Measurements from ENCODE around the gene KIF1A.
"Not testable (repeated sequence)": the region's sequence is repeated elsewhere in the genome, so short reads cannot be mapped to it uniquely, and the experiment has no call there.

The KIF1A gene

DNA sequence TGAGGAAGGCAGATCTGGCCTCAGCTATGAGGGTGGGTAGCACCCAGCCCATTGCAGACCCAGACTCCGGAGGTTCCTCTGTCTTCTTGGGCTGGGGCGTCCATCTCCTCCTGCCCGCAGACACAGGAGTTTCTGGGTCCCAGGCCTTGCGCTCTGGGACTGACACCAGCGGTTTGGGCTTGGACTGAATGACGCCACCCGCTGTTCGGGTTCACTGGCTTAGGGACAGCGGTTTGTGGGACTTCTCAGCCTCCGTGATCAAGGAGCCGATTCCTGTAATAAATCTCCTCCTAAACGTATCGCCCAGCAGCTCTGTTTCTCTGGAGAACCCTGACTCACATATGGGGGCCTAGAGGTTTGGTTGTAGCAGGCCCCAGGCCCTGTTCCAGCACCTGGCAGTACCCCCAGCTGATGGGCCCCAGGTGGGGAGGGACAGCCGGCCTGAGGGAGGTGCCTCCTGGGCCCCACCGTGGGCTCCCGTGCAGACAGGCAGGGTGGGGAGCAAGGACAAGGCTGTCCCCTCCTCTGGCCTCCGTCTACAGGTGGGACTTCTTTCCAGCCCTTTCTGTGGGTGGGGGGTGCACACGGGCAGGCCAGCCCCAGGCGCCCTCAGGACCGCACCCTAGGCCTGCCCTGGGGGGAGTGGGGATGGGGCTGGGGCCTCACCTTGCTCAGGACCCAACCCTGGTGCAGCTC is 132.8 kb downstream of the KIF1A start:
- POLR2A ChIA-PET: no interaction called here
- no peak overlapping the region for H3K4me3 ChIP-seq (ENCODE audit: low read depth, low read length)
- TF ChIP-seq, protein P1, sequence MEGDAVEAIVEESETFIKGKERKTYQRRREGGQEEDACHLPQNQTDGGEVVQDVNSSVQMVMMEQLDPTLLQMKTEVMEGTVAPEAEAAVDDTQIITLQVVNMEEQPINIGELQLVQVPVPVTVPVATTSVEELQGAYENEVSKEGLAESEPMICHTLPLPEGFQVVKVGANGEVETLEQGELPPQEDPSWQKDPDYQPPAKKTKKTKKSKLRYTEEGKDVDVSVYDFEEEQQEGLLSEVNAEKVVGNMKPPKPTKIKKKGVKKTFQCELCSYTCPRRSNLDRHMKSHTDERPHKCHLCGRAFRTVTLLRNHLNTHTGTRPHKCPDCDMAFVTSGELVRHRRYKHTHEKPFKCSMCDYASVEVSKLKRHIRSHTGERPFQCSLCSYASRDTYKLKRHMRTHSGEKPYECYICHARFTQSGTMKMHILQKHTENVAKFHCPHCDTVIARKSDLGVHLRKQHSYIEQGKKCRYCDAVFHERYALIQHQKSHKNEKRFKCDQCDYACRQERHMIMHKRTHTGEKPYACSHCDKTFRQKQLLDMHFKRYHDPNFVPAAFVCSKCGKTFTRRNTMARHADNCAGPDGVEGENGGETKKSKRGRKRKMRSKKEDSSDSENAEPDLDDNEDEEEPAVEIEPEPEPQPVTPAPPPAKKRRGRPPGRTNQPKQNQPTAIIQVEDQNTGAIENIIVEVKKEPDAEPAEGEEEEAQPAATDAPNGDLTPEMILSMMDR (IDR thresholded peaks at IDR 0.05; ENCODE audit: insufficient read depth, low read length, missing control alignments): no peak
- CTCF ChIA-PET: no interaction called here
- no peak for DNase-seq (ENCODE audit: low read depth, low spot score)

DNA sequence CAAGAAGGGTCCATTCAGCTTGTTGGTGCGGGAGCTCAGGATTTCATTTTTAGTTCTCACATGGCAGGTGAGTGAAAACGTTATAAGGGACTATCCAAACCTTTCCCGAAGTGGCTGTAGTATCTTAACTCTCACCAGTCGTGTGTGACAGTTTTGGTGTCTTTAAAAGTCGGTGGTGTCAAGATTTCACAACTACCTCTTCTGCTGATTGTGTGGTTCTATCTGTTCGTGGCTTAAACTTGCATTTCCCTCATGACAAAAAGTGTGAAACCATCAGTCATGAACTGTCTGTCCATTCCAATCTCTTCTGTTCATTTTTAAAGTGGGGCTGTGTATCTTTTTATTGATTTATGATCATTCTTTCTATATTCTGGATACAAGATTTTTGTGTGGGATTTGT is 133.6 kb downstream of the KIF1A start:
- TF ChIP-seq, protein P1 (IDR thresholded peaks at IDR 0.05; ENCODE audit: insufficient read depth, low read length, missing control alignments): no peak
- ChIA-PET POLR2A (no interaction called here), CTCF (no interaction called here)
- no peak overlapping the region for H3K4me3 ChIP-seq (ENCODE audit: low read depth, low read length)
- DNase-seq (ENCODE audit: low read depth, low spot score): no peak

DNA sequence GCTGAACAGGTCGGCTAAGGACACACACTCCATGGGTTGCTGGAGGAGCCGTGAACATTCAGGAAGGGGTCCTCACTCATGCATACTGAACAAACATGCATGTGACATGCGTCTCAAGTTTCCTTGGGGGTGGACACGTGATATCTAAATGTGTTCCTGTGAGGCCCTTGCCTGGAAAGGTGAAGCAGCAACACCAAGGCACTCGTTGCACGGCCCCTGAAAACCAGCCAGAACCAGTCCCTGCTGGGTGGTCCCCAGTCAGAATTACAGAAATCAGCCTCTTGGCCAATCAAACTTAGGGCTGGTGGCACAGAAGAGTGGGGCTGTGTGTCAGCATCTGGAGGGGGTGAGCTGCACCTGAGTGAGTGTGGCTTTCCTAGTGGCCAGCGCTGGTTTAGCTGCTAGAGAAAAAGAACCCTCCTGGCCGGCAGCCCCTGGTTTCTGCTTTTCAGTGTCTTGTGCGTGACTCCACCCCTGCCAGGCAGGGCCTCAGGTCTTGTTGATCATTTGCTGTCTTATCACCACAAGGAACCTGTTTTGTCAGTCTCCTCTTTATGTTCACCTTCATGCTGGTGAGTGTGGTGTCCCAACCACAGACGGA is 134.1 kb downstream of the KIF1A start:
- TF ChIP-seq, protein P1 (IDR thresholded peaks at IDR 0.05; ENCODE audit: insufficient read depth, low read length, missing control alignments): no peak
- no peak overlapping the region for H3K4me3 ChIP-seq (ENCODE audit: low read depth, low read length)
- ChIA-PET POLR2A (no interaction called here), CTCF (no interaction called here)
- DNase-seq (ENCODE audit: low read depth, low spot score): no peak

DNA sequence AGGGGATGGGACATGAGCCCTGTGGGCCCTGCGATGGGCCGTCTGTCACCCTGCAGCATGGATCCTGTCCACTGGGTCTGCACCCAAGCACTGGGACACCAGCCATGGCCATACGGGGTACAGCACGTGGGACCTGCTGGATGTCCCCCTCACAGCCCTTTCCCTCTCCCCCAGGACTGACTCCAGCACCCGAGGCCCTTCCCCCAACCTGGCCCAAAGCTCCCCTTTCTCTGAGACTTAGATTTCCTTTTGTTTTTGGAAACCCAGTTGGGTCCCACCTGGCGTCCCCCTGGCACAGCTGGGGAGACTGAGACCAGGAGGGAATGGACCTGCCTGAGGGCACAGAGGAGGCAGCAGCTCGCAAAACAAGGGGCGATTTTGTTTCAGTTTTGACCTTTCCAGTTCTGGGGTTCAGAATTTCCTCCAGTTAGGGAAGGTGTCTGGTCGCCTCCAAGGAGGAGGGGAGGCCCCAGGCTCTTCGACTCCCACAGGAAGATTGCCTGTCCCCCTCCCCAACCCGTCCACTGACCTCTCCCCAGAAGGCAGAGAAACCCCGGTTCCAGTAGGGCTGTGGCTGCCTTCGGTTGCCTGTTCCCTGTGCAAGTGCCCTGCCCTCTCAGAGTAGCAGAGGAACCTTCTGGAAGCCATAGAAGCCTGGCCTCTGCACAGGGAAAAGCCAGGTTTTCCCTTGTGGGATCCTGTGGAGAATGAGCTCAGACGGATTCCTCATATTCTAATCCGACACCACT is 135.9 kb downstream of the KIF1A start:
- POLR2A ChIA-PET; DNase-seq (ENCODE audit: low read depth, low spot score); H3K4me3 ChIP-seq (ENCODE audit: low read depth, low read length); CTCF ChIA-PET: not testable (repeated sequence)

DNA sequence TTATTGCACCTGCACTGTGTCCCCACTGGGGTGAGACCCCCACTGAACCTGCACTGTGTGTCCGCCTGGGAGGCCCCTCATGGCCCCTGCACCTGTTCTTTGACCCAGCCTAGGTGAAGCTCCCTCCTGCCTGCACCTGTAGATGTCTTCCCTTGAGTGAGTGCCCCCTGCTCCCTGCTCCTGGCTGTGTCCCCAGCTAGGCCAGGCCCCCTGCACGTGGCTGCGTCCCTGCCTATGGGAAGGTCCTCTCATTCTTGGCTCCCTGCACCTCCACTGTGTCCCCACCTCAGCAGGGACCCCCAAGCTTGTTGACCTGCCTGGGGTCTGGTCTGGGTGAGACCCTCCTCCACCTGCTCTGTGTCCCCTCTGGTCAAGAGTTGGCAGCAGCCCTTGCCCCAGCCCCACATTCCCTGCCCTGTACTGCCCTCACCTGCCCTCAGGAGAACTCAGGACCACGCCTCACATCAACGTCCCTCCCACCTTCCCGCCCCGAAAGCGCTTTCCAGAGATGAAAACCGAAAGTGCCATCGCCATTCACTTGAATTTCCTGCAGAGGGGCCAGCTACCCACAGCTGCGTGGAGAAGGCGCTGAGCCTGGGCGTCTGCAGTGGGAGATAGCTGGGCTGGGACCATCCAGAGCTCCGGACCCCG is 136.6 kb downstream of the KIF1A start:
- POLR2A ChIA-PET; DNase-seq (ENCODE audit: low read depth, low spot score); CTCF ChIA-PET; H3K4me3 ChIP-seq (ENCODE audit: low read depth, low read length): not testable (repeated sequence)

DNA sequence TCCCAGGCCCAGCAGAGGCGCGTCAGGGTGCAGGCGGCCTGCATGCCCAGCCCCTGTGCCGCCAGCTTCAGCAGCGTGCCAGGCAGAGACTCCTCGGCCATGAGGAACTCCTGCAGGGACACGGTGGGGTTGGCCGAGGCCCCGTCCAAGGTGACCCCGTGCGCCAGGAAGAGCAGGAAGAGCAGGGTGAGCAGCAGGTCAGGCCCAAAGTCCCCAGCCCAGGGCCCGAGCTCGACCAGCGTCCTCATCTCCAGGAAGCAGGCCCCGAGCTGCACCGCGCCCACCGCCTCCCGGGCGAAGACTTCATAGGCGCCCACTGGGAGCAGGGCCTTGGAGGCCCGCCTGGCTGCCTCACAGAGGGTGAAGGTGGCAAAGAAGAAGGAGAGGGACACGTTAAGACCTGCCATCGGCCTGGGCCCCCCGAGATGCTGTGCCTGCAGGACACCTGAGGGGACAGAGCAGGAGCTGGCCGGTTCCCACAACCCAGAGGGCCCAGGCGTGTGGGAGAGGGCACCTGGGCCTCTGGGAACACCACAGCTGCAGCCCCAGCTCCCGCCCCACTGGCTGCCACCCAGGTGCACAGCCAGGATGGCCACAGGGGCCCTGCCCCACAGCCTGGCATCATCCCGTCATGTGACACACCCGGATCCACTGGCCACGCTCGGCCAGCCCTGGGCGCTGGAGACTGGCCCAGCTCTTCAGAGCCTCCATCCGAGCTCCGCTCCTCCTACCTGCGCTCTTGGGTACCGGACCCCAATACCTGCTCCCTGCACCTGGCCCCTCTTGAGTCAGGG is 137.4 kb downstream of the KIF1A start, which contains the start of gene AQP12B:
Gene AQP12B (minus strand): TSS at position 455 of the 794 bp plus-strand sequence. CDS start 48 bp downstream, at position 407.
- CTCF ChIA-PET; DNase-seq (ENCODE audit: low read depth, low spot score); H3K4me3 ChIP-seq (ENCODE audit: low read depth, low read length); POLR2A ChIA-PET: not testable (repeated sequence)

DNA sequence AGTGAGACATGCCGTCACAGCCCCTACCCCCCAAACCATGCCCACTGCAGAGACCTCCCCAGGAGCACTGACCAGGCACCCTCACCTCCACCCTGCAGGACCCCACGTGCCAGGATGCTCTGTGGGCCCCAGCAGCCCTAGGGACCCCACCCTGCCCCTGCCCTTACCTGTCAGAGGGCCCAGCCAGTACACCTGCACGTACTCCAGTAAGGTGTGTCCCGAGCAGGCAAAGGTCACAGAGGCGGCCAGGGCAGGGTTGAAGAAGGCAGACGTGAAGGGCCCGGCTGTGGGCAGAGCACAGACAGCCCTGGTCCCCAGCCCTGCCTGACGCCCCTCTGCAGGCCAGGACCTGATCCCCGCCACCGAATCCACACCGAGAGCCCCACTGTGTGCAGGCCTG is 139.8 kb downstream of the KIF1A start:
- POLR2A ChIA-PET; CTCF ChIA-PET; H3K4me3 ChIP-seq (ENCODE audit: low read depth, low read length); DNase-seq (ENCODE audit: low read depth, low spot score): not testable (repeated sequence)

DNA sequence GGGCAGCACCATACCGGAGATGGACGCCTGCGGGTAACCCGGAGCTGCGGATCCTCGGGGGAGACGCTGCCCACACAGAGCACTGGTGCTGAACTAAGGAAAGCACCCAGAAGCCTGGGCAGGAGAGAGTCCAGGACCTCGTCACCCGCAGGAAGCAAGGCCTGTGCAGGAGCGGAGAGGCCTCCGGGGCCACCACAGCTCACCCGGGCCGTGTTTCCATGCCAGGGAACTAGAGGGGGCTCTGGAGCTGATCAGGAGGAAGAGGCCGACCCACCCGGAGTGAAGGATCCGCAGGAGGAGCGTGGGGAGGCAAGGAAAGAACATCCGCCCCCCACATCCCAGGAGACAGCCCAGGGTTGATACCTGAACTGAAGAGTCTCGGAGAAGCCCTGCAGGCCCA is 141.1 kb downstream of the KIF1A start:
- CTCF ChIA-PET; DNase-seq (ENCODE audit: low read depth, low spot score); POLR2A ChIA-PET: not testable (repeated sequence)

DNA sequence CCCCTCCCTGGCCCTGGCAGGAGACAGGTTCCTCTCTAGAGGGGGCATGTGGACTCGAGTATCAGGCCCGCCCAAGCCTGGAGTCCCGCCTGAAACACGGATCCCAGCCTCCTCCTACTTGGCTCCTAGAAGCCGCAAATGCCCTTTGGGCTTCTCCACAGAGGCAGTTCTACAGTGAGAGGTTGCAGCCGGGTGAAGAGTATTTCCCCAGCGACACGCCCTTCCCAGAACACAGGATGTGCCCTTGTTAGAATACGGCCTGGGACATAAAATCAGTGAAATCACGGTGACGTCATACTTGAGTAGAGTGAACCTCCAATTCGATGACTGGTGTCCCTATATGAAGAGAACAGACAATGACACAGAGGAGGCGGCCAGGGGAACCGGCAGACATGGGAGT is 142.0 kb downstream of the KIF1A start:
- POLR2A ChIA-PET; CTCF ChIA-PET; DNase-seq (ENCODE audit: low read depth, low spot score); H3K4me3 ChIP-seq (ENCODE audit: low read depth, low read length): not testable (repeated sequence)

More for the DNA sequence above, 141.1 kb downstream of the KIF1A start:
- H3K4me3 ChIP-seq (ENCODE audit: low read depth, low read length): not testable (repeated sequence)

DNA sequence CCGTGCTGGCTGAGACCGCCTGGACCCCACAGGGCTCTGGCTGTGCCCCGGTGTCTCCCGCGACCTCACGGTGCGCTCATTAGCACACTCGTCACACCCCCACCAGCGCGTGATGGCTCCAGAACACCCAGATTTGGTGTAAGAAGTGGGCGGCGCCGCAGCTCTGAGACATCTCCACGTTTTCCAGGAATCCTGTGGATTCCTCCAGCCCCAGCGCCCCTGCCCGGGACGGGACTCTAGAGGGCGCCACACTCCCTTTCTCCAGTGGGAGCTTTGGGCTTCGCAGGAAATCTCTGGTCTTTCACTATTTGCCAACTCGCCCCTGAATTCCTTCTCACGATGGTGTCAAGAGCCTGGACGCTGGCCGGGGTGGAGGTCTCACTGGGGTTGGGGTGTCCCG is 144.7 kb downstream of the KIF1A start:
- H3K4me3 ChIP-seq (ENCODE audit: low read depth, low read length); DNase-seq (ENCODE audit: low read depth, low spot score); CTCF ChIA-PET; POLR2A ChIA-PET: not testable (repeated sequence)

DNA sequence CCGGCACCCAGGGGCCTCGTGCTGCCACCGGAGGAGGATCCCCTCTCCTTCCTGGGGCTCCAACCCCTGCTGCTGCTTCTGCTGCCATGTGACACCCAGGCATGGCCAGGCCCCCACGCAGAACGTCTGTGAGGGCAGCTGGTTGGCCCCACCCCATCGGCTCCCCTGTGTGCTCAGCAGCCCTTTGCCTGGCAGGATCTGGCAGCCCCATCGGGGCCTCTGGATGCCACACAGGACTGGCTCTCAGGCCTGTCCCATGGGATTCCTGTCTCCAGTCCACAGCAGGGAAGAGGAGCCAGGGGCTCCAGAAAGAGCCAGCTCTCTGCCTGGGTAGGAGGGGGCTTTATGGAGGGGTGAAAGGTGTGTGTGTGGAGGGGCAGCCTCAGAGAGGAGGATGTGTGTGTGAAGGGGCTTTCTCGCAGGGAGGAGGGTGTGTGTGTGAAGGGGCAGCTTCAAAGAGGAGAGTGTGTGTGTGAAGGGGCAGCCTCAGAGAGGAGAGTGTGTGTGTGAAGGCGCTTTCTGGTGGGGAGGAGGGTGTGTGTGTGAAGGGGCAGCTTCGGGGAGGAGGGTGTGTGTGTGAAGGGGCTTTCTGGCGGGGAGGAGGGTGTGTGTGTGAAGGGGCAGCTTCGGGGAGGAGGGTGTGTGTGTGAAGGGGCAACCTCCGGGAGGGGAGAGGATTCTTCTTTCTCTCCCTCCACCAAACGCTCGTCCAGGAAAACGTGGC is 145.4 kb downstream of the KIF1A start:
- CTCF ChIA-PET; POLR2A ChIA-PET; DNase-seq (ENCODE audit: low read depth, low spot score); H3K4me3 ChIP-seq (ENCODE audit: low read depth, low read length): not testable (repeated sequence)
